GM23338 (cell line): ENCODE data around the gene SPRR2B. TPM values are rescaled to one million over a fixed set of nuclear protein-coding genes. Genes with fewer than 3 reads are reported as not detected.

Source experiments
- ATAC-seq: fragments of 200-7000 bp; cut with Tn5 transposase; 3 replicates; pipeline ENCODE4 v1.9.1; 2020
- DNase-seq: peaks from one replicate; pipeline ENCODE4 v3.0.0-alpha.2; 2015; ENCODE audit warnings: low spot score
- H2AFZ ChIP-seq: fragments of 200-600 bp; sonication (generic); 2 replicates; pipeline ENCODE4 v1.8.0; 2016; ENCODE audit warnings: antibody characterized with exemption, mild to moderate bottlenecking, moderate library complexity
- H3F3A ChIP-seq: fragments of 200-600 bp; sonication (generic); replicated peaks from 2 replicates; pipeline ENCODE4 v1.8.0; 2017; ENCODE audit warnings: antibody characterized with exemption, mixed run types, low read depth
- H3K27ac ChIP-seq: fragments of 200-600 bp; sonication (generic); 2 replicates; pipeline ENCODE4 v1.6.1; 2016; ENCODE audit warnings: low read depth
- H3K27me3 ChIP-seq: fragments of 200-600 bp; sonication (generic); 2 replicates; pipeline ENCODE4 v1.8.0; 2016; ENCODE audit warnings: mild to moderate bottlenecking, mixed run types, moderate library complexity; ENCODE audit not compliant: insufficient read depth
- H3K36me3 ChIP-seq: fragments of 200-600 bp; sonication (generic); 2 replicates; pipeline ENCODE4 v1.8.0; 2016; ENCODE audit warnings: mild to moderate bottlenecking; ENCODE audit not compliant: insufficient read depth
- H3K4me1 ChIP-seq: fragments of 200-600 bp; sonication (generic); 2 replicates; pipeline ENCODE4 v1.8.0; 2016; ENCODE audit warnings: mild to moderate bottlenecking, moderate library complexity; ENCODE audit not compliant: insufficient read depth
- H3K4me2 ChIP-seq: fragments of 200-600 bp; sonication (generic); 2 replicates; pipeline ENCODE4 v1.7.1; 2017; ENCODE audit warnings: mixed run types
- H3K4me3 ChIP-seq: fragments of 200-600 bp; sonication (generic); 2 replicates; pipeline ENCODE4 v1.6.1; 2016; ENCODE audit warnings: mixed run types
- H3K79me2 ChIP-seq: fragments of 200-600 bp; sonication (generic); replicated peaks from 2 replicates; pipeline ENCODE4 v1.8.0; 2017; ENCODE audit warnings: mild to moderate bottlenecking; ENCODE audit not compliant: insufficient read depth
- H3K9me2 ChIP-seq: fragments of 200-600 bp; sonication (generic); 2 replicates; pipeline ENCODE4 v1.8.0; 2017; ENCODE audit not compliant: insufficient read depth
- H4K20me1 ChIP-seq: fragments of 200-600 bp; sonication (generic); replicated peaks from 2 replicates; pipeline ENCODE4 v1.8.0; 2017; ENCODE audit warnings: mild to moderate bottlenecking; ENCODE audit not compliant: insufficient read depth
- H3K27ac Mint-ChIP-seq: 2 replicates; pipeline ENCODE4 v1.8.0; 2020; ENCODE audit warnings: inconsistent platforms, mild to moderate bottlenecking, moderate library complexity, mixed read lengths
- H3K27me3 Mint-ChIP-seq: 3 replicates; pipeline ENCODE4 v1.8.0; 2022; ENCODE audit warnings: low read depth, mild to moderate bottlenecking, moderate library complexity, mixed read lengths, inconsistent platforms; ENCODE audit not compliant: insufficient read depth, poor library complexity
- H3K36me3 Mint-ChIP-seq: 3 replicates; pipeline ENCODE4 v1.8.0; 2021; ENCODE audit warnings: low read depth, mild to moderate bottlenecking, inconsistent platforms, moderate library complexity, mixed read lengths
- H3K4me1 Mint-ChIP-seq: 3 replicates; pipeline ENCODE4 v1.8.0; 2020; ENCODE audit warnings: mild to moderate bottlenecking, inconsistent platforms, mixed read lengths
- H3K4me3 Mint-ChIP-seq: 3 replicates; pipeline ENCODE4 v1.8.0; 2021; ENCODE audit warnings: moderate library complexity, mild to moderate bottlenecking, inconsistent platforms, mixed read lengths
- H3K9me3 Mint-ChIP-seq: 3 replicates; pipeline ENCODE4 v1.8.0; 2020; ENCODE audit warnings: moderate library complexity, mild to moderate bottlenecking, inconsistent platforms, mixed read lengths
- CREB1 ChIP-seq: fragments of 250-450 bp; sonication (Bioruptor Pico); IDR thresholded peaks from 2 replicates; pipeline ENCODE4 v1.5.0; 2020; ENCODE audit warnings: low read depth, mild to moderate bottlenecking, moderate library complexity
- EZH2 ChIP-seq: fragments of 200-600 bp; sonication (generic); IDR thresholded peaks from one replicate; pipeline ENCODE4 v1.8.0; 2017; ENCODE audit warnings: antibody characterized with exemption, mild to moderate bottlenecking, low read depth; ENCODE audit not compliant: unreplicated experiment
- EZH2phosphoT487 ChIP-seq: fragments of 200-600 bp; sonication (generic); IDR thresholded peaks from one replicate; pipeline ENCODE4 v1.8.1; 2018; ENCODE audit warnings: antibody characterized with exemption; ENCODE audit not compliant: unreplicated experiment
- JUNB ChIP-seq: IDR thresholded peaks from one replicate; pipeline ENCODE4 v1.6.1; 2016; ENCODE audit warnings: antibody characterized with exemption; ENCODE audit not compliant: unreplicated experiment
- NANOG ChIP-seq: IDR thresholded peaks from 2 replicates; pipeline ENCODE4 v1.6.1; 2016; ENCODE audit warnings: antibody characterized with exemption, borderline replicate concordance
- POLR2AphosphoS5 ChIP-seq: IDR thresholded peaks from 2 replicates; pipeline ENCODE4 v1.6.1; 2016; ENCODE audit warnings: antibody characterized with exemption, low read depth
- STAT1 ChIP-seq: IDR thresholded peaks from one replicate; pipeline ENCODE4 v1.6.1; 2016; ENCODE audit warnings: antibody characterized with exemption; ENCODE audit not compliant: unreplicated experiment
- ZNF114 ChIP-seq: fragments of 250-450 bp; sonication (Bioruptor Pico); IDR thresholded peaks from 2 replicates; pipeline ENCODE4 v1.5.0; 2020; ENCODE audit warnings: mild to moderate bottlenecking, moderate library complexity
- ZNF331 ChIP-seq: fragments of 250-450 bp; sonication (Bioruptor Pico); IDR thresholded peaks from 2 replicates; pipeline ENCODE4 v1.5.0; 2020; ENCODE audit warnings: low read depth, mild to moderate bottlenecking, moderate library complexity
- ZNF462 ChIP-seq: fragments of 250-450 bp; sonication (Bioruptor Pico); IDR thresholded peaks from 2 replicates; pipeline ENCODE4 v1.5.0; 2020; ENCODE audit warnings: mild to moderate bottlenecking, moderate library complexity
- polyA plus RNA-seq: library from polyadenylated mRNA; unstranded; fragments of >200 nt; fragmentation: Nextera tagmentation; extraction: Ambion mirVana; gene quantifications from 2 replicates; pipeline ENCODE4 v1.2.1, GENCODE V29; 2016
- total RNA-seq: library from RNA; depleted of rRNA; stranded (reverse); fragments of >200 nt; shearing (Covaris generic); gene quantifications from 2 replicates; pipeline ENCODE4 v1.2.3, GENCODE V29; 2014
- TF ChIP-seq, protein P1 (sequence below): IDR thresholded peaks from one replicate; pipeline ENCODE4 v1.6.1; 2018; ENCODE audit warnings: antibody characterized with exemption; ENCODE audit not compliant: unreplicated experiment
- TF ChIP-seq, protein P2 (sequence below), 2 experiments: fragments of 200-600 bp in 1 of 2; sonication (generic) in 1 of 2; conservative IDR thresholded peaks; 2 replicates each; pipeline versions ENCODE4 v1.5.1 to v1.6.1; 2016 to 2017; ENCODE audit warnings: antibody characterized with exemption in 2 of 2, low read depth in 2 of 2, mild to moderate bottlenecking in 2 of 2, moderate library complexity in 1 of 2
- TF ChIP-seq, protein P3 (sequence below): IDR thresholded peaks from 2 replicates; pipeline ENCODE4 v1.6.1; 2016; ENCODE audit warnings: antibody characterized with exemption

Gene SPRR2B
- total and polyA plus RNA-seq, 2 experiments from 2014 or later = not detected

DNA sequence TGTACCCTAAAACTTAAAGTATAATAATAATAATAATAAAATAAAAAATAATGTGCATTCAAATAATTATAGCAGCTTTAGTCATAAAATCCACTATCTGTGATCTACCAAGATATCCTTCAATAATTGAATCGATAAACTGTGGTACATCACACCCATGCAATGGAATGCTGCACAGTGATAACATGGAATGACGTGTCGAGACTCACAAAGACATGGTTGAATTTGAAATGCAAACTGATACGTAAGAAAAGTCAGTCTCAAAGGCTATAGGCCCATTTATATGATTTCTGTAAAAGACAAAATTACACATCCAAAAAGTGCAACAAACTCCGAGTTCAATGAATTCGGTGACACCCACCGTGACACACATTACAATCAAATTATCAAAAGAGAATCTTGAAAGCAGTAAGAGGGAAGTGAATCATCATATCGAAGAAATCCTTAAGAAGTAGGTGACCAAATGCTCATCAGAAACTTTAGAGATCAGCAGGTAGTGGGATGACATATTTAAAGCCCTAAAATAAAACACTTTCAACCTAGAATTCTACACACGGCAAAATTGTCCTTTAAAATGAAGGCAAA is 28.1 kb upstream of the SPRR2B start (continued):
- TF ChIP-seq ZNF462 (CRISPR knock-in tag) = no peak
- no peak for TF ChIP-seq JUNB
- no peak for TF ChIP-seq STAT1
- no peak for TF ChIP-seq POLR2AphosphoS5
- no peak for TF ChIP-seq CREB1 (CRISPR knock-in tag)

- DNase-seq (no peak), ATAC-seq (no peak)
- Mint-ChIP-seq H3K27ac (no peak overlapping the region), H3K4me1 (no peaks in the 10 kb centered on the region; the same call in 2 of the 3 replicates), H3K36me3 (no peaks in the 10 kb centered on the region), H3K4me3 (no peak overlapping the region), H3K9me3 (no peaks in the 10 kb centered on the region), H3K27me3 (no peaks in the 10 kb centered on the region)
- H3K4me2 ChIP-seq = no peak overlapping the region
- no peaks in the 10 kb centered on the region for H3F3A ChIP-seq
- peaks cover 7% of the 10 kb centered on the region; the same call in 1 of the 2 replicates for H3K9me2 ChIP-seq
- no peaks in the 10 kb centered on the region for H4K20me1 ChIP-seq
- no peaks in the 10 kb centered on the region for H3K4me1 ChIP-seq
- peak overlapping the region; percentile 70; the same call in 1 of the 2 replicates for H2AFZ ChIP-seq
- no peak overlapping the region for H3K27ac ChIP-seq
- no peaks in the 10 kb centered on the region for H3K27me3 ChIP-seq
- TF ChIP-seq, protein P1, sequence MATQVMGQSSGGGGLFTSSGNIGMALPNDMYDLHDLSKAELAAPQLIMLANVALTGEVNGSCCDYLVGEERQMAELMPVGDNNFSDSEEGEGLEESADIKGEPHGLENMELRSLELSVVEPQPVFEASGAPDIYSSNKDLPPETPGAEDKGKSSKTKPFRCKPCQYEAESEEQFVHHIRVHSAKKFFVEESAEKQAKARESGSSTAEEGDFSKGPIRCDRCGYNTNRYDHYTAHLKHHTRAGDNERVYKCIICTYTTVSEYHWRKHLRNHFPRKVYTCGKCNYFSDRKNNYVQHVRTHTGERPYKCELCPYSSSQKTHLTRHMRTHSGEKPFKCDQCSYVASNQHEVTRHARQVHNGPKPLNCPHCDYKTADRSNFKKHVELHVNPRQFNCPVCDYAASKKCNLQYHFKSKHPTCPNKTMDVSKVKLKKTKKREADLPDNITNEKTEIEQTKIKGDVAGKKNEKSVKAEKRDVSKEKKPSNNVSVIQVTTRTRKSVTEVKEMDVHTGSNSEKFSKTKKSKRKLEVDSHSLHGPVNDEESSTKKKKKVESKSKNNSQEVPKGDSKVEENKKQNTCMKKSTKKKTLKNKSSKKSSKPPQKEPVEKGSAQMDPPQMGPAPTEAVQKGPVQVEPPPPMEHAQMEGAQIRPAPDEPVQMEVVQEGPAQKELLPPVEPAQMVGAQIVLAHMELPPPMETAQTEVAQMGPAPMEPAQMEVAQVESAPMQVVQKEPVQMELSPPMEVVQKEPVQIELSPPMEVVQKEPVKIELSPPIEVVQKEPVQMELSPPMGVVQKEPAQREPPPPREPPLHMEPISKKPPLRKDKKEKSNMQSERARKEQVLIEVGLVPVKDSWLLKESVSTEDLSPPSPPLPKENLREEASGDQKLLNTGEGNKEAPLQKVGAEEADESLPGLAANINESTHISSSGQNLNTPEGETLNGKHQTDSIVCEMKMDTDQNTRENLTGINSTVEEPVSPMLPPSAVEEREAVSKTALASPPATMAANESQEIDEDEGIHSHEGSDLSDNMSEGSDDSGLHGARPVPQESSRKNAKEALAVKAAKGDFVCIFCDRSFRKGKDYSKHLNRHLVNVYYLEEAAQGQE = no peak
- TF ChIP-seq EZH2 (no peak), STAT1 (no peak), ZNF331 (CRISPR knock-in tag) (no peak), POLR2AphosphoS5 (no peak), JUNB (no peak), CREB1 (CRISPR knock-in tag) (no peak), ZNF114 (no peak), EZH2phosphoT487 (no peak), NANOG (no peak)
- TF ChIP-seq, protein P2, sequence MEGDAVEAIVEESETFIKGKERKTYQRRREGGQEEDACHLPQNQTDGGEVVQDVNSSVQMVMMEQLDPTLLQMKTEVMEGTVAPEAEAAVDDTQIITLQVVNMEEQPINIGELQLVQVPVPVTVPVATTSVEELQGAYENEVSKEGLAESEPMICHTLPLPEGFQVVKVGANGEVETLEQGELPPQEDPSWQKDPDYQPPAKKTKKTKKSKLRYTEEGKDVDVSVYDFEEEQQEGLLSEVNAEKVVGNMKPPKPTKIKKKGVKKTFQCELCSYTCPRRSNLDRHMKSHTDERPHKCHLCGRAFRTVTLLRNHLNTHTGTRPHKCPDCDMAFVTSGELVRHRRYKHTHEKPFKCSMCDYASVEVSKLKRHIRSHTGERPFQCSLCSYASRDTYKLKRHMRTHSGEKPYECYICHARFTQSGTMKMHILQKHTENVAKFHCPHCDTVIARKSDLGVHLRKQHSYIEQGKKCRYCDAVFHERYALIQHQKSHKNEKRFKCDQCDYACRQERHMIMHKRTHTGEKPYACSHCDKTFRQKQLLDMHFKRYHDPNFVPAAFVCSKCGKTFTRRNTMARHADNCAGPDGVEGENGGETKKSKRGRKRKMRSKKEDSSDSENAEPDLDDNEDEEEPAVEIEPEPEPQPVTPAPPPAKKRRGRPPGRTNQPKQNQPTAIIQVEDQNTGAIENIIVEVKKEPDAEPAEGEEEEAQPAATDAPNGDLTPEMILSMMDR (conservative IDR thresholded peaks at IDR 0.05; ENCODE audit: low read depth in 2 of 2) = no peak
- TF ChIP-seq, protein P3, sequence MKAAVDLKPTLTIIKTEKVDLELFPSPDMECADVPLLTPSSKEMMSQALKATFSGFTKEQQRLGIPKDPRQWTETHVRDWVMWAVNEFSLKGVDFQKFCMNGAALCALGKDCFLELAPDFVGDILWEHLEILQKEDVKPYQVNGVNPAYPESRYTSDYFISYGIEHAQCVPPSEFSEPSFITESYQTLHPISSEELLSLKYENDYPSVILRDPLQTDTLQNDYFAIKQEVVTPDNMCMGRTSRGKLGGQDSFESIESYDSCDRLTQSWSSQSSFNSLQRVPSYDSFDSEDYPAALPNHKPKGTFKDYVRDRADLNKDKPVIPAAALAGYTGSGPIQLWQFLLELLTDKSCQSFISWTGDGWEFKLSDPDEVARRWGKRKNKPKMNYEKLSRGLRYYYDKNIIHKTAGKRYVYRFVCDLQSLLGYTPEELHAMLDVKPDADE = no peak
- no peak overlapping the region for H3K4me3 ChIP-seq
- no peaks in the 10 kb centered on the region for H3K79me2 ChIP-seq
- H3K36me3 ChIP-seq = no peaks in the 10 kb centered on the region
Observed at GRCh38 chr1:153095764-153096163, 24.4 kb upstream of the SPRR2B start.
